ENCODE measurements around the gene PAEP.
"Not testable (repeated sequence)": the region's sequence is repeated elsewhere in the genome, so short reads cannot be mapped to it uniquely, and the experiment has no call there.

Gene PAEP

DNA sequence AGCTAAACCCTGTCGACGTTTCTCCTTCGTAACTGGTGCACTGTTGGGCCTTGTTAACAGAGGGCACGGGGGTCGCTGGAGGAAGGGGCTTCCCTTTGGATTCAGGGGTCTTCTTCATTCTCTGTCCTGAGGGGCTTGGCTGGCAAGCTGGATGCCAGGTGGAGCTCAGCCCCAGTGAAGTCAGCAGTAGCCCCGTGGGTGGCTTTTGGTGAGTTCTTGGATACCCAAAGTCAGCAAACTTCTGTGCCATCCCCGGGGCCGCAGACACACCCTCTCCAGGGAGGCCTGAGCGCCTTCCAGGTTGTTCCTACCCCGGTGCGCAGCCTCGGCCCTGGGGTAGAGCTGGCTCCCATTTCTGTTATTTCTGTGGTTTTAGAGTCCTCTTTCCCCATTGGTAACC lies 27.9 kb upstream of the PAEP start:
- Histone ChIP-seq H3K27ac (replicated peaks) (no peak overlapping the region), H3K4me3 (replicated peaks; ENCODE audit: insufficient read depth, low read length) (no peak overlapping the region), H3K27me3 (ENCODE audit: insufficient read depth, poor library complexity, severe bottlenecking) (peaks cover 3% of the 10 kb centered on the region)
- TF ChIP-seq, protein P1, sequence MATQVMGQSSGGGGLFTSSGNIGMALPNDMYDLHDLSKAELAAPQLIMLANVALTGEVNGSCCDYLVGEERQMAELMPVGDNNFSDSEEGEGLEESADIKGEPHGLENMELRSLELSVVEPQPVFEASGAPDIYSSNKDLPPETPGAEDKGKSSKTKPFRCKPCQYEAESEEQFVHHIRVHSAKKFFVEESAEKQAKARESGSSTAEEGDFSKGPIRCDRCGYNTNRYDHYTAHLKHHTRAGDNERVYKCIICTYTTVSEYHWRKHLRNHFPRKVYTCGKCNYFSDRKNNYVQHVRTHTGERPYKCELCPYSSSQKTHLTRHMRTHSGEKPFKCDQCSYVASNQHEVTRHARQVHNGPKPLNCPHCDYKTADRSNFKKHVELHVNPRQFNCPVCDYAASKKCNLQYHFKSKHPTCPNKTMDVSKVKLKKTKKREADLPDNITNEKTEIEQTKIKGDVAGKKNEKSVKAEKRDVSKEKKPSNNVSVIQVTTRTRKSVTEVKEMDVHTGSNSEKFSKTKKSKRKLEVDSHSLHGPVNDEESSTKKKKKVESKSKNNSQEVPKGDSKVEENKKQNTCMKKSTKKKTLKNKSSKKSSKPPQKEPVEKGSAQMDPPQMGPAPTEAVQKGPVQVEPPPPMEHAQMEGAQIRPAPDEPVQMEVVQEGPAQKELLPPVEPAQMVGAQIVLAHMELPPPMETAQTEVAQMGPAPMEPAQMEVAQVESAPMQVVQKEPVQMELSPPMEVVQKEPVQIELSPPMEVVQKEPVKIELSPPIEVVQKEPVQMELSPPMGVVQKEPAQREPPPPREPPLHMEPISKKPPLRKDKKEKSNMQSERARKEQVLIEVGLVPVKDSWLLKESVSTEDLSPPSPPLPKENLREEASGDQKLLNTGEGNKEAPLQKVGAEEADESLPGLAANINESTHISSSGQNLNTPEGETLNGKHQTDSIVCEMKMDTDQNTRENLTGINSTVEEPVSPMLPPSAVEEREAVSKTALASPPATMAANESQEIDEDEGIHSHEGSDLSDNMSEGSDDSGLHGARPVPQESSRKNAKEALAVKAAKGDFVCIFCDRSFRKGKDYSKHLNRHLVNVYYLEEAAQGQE (IDR thresholded peaks at IDR 0.05; ENCODE audit: insufficient replicate concordance, low read depth), result no peak
- no peak for TF ChIP-seq POLR2AphosphoS5 (IDR thresholded peaks at IDR 0.05; ENCODE audit: low read depth)
- TF ChIP-seq, protein P2, sequence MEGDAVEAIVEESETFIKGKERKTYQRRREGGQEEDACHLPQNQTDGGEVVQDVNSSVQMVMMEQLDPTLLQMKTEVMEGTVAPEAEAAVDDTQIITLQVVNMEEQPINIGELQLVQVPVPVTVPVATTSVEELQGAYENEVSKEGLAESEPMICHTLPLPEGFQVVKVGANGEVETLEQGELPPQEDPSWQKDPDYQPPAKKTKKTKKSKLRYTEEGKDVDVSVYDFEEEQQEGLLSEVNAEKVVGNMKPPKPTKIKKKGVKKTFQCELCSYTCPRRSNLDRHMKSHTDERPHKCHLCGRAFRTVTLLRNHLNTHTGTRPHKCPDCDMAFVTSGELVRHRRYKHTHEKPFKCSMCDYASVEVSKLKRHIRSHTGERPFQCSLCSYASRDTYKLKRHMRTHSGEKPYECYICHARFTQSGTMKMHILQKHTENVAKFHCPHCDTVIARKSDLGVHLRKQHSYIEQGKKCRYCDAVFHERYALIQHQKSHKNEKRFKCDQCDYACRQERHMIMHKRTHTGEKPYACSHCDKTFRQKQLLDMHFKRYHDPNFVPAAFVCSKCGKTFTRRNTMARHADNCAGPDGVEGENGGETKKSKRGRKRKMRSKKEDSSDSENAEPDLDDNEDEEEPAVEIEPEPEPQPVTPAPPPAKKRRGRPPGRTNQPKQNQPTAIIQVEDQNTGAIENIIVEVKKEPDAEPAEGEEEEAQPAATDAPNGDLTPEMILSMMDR (IDR thresholded peaks at IDR 0.05; ENCODE audit: insufficient read depth, low read length), result no peak
- DNase-seq (ENCODE audit: low read depth in 1 of 2, low spot score in 1 of 2), result no peak

DNA sequence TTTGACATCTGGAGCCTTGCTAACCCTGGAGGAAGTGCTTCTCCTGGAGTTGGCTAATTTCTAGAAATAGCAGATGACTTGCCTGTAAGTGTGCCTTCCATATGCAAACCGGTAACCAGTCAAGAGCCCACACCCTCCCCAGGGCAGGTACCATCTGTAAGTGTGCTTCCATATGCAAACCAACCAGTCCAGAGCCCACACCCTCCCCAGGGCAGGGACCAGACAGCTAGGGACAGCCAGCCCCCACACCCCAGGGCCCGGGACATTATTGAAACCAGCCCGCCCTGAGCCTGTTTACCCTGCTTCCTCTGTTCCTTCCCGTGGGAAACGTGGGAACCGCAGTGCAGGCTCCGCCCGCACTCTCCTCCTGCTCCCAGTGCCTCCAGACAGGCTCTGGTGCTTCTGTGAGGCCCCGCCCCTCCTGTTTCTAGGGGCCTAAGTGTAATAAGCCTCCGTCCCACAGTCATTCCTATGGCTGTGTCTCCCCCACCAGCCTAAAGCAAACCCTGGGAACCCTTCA lies 27.3 kb upstream of the PAEP start:
- not testable (repeated sequence) for DNase-seq (ENCODE audit: low read depth in 1 of 2, low spot score in 1 of 2); H3K4me3 ChIP-seq (replicated peaks; ENCODE audit: insufficient read depth, low read length); H3K27me3 ChIP-seq (ENCODE audit: insufficient read depth, poor library complexity, severe bottlenecking); H3K27ac ChIP-seq (replicated peaks)

DNA sequence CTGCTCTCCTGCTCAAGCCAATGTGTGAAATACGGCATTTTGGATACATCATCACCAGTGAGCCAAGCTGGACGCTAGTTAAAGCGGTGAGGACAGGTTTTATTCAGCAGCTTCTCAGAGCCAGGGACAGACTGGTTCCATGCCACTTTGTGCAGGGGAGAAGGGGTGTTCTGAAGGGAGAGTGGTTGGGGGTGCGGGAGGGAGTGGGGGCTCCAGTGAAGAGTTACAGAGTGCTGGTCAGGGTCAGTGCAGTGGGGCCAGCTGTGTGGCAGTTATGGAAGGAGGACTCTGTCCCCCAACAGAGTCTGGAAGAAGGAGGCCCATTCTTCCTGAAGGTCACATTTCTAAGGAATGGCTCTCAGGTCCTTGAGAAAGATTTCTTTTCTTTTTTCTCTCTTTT lies 26.7 kb upstream of the PAEP start:
- not testable (repeated sequence) for H3K27ac ChIP-seq (replicated peaks); H3K27me3 ChIP-seq (ENCODE audit: insufficient read depth, poor library complexity, severe bottlenecking); H3K4me3 ChIP-seq (replicated peaks; ENCODE audit: insufficient read depth, low read length); DNase-seq (ENCODE audit: low read depth in 1 of 2, low spot score in 1 of 2)

DNA sequence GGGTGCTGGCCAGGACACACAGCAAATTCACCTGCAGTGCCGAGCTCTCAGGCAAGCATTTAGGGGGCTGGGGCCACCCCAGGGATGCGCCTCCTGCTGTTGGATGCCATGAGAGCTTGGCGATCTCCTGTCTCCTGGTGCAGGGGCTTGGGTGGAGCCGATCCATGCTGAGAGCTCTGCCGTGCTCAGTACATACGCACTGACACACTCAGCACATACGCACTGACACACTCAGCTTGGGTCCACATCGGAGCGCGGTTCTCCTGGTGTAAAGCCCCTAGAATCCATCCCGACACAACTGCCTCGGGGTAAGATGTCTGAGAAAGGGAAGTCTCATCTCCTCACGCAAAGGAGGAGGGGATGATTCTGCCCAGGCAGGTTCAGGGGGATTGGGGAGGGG lies 25.9 kb upstream of the PAEP start:
- H3K4me3 ChIP-seq (replicated peaks; ENCODE audit: insufficient read depth, low read length); DNase-seq (ENCODE audit: low read depth in 1 of 2, low spot score in 1 of 2); H3K27ac ChIP-seq (replicated peaks); H3K27me3 ChIP-seq (ENCODE audit: insufficient read depth, poor library complexity, severe bottlenecking): not testable (repeated sequence)

DNA sequence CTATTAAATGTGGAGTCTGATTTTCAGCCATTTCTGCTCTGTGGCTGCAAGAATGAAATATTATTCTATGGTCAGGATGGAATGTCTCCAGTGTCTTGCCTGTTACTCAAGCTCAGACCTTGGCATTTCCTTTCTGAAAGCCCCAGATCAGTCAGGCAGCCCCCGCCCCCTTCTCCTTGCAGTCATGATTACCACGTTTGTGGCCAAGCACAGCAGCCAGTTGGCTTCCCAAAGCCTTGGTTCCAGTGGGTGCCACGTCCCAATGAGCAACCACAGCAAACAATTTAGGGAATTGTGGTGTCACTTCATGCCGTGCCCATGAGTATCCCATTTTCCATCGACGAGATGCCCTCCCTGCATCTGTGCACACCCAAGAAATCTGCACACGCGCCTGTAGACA lies 25.3 kb upstream of the PAEP start:
- Histone ChIP-seq H3K27me3 (ENCODE audit: insufficient read depth, poor library complexity, severe bottlenecking) (peaks cover 3% of the 10 kb centered on the region), H3K27ac (replicated peaks) (no peak overlapping the region), H3K4me3 (replicated peaks; ENCODE audit: insufficient read depth, low read length) (no peak overlapping the region)
- DNase-seq (ENCODE audit: low read depth in 1 of 2, low spot score in 1 of 2), result no peak
- TF ChIP-seq, protein P1 (IDR thresholded peaks at IDR 0.05; ENCODE audit: insufficient replicate concordance, low read depth), result no peak
- TF ChIP-seq POLR2AphosphoS5 (IDR thresholded peaks at IDR 0.05; ENCODE audit: low read depth), result no peak

DNA sequence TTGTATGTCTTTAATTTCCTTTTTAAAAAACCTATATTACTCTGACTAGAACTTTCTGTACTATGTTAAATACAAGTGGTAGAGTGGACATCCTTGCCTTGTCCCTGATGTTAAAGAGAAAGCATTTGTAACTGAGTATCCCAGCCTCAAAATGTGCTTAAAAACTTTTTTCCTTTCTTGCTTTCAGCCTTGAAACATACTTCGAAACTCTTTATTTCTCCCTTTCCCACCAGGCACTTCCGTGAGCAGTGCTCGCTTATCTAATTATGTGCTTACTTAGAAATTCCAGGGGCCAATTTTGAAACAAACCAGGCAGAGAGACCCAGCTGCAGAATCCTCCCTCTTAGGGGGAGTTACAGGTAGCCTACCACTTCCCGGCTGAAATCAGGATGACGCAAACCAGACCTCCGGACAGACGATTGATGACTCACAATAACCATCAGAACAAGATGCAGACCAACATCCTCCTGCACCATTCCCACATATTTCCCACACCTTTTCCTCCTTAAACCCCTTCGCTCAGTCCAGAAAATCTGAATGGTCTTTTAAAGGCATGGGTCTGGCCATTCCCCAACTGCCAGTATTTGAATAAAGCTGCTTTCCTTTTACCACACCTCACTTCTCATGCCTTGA lies 18.2 kb upstream of the PAEP start:
- not testable (repeated sequence) for H3K27me3 ChIP-seq (ENCODE audit: insufficient read depth, poor library complexity, severe bottlenecking); H3K27ac ChIP-seq (replicated peaks); H3K4me3 ChIP-seq (replicated peaks; ENCODE audit: insufficient read depth, low read length); DNase-seq (ENCODE audit: low read depth in 1 of 2, low spot score in 1 of 2)

Data from HL-60 (cell line).